OCI-LY1 (cell line): ENCODE results near the gene KRTAP19-7.

Source experiments
- H2AFZ ChIP-seq: fragments of 200-600 bp; sonication (generic), shearing (Covaris generic); 2 replicates; pipeline ENCODE4 v1.6.0; 2014; ENCODE audit warnings: antibody characterized with exemption, mild to moderate bottlenecking, low read length
- H3F3A ChIP-seq: fragments of 200-600 bp; sonication (generic), shearing (Covaris generic); 2 replicates; pipeline ENCODE4 v1.6.0; 2014; ENCODE audit warnings: mild to moderate bottlenecking, antibody characterized with exemption, low read length, moderate library complexity; ENCODE audit not compliant: insufficient read depth
- H3K27ac ChIP-seq: fragments of 200-600 bp; sonication (generic); 2 replicates; pipeline ENCODE4 v1.5.1; 2014; ENCODE audit warnings: low read length, mixed run types, mild to moderate bottlenecking, low read depth; ENCODE audit not compliant: poor library complexity, severe bottlenecking
- H3K27me3 ChIP-seq: fragments of 200-600 bp; sonication (generic); 2 replicates; pipeline ENCODE4 v1.6.0; 2014; ENCODE audit warnings: antibody characterized with exemption, mild to moderate bottlenecking, low read length, moderate library complexity; ENCODE audit not compliant: insufficient read depth
- H3K36me3 ChIP-seq: fragments of 200-600 bp; sonication (generic); 2 replicates; pipeline ENCODE4 v1.6.1; 2014; ENCODE audit warnings: mild to moderate bottlenecking, antibody characterized with exemption, low read length, moderate library complexity, mixed read lengths; ENCODE audit not compliant: insufficient read depth
- H3K4me1 ChIP-seq: fragments of 200-600 bp; sonication (generic); 2 replicates; pipeline ENCODE4 v1.5.1; 2014; ENCODE audit warnings: mild to moderate bottlenecking, low read length, moderate library complexity; ENCODE audit not compliant: insufficient read depth, severe bottlenecking
- H3K4me2 ChIP-seq: fragments of 200-600 bp; sonication (generic), shearing (Covaris generic); 2 replicates; pipeline ENCODE4 v1.6.1; 2014; ENCODE audit warnings: low read length
- H3K4me3 ChIP-seq: fragments of 200-600 bp; sonication (generic); 2 replicates; pipeline ENCODE4 v1.5.1; 2014; ENCODE audit warnings: low read length, low read depth, mild to moderate bottlenecking, mixed read lengths; ENCODE audit not compliant: poor library complexity, severe bottlenecking
- H3K79me2 ChIP-seq: fragments of 200-600 bp; shearing (Covaris generic); 2 replicates; pipeline ENCODE4 v1.6.1; 2016; ENCODE audit warnings: mixed run types, low read length, mixed read lengths; ENCODE audit not compliant: insufficient read depth
- H3K9ac ChIP-seq: fragments of 200-600 bp; sonication (generic), shearing (Covaris generic); 2 replicates; pipeline ENCODE4 v1.6.1; 2014; ENCODE audit warnings: mild to moderate bottlenecking, low read length, mixed read lengths
- H3K9me2 ChIP-seq: fragments of 200-600 bp; sonication (generic), shearing (Covaris generic); 2 replicates; pipeline ENCODE4 v1.6.1; 2014; ENCODE audit warnings: low read depth, mild to moderate bottlenecking, low read length, mixed read lengths
- H3K9me3 ChIP-seq: fragments of 200-600 bp; shearing (Covaris generic); 2 replicates; pipeline ENCODE4 v1.6.1; 2014; ENCODE audit warnings: low read length, mixed read lengths
- H4K20me1 ChIP-seq: fragments of 200-600 bp; sonication (generic), shearing (Covaris generic); 2 replicates; pipeline ENCODE4 v1.6.0; 2016; ENCODE audit warnings: mild to moderate bottlenecking, low read length; ENCODE audit not compliant: insufficient read depth
- CTCF ChIP-seq: fragments of 200-600 bp; sonication (generic), shearing (Covaris generic); IDR thresholded peaks from 2 replicates; pipeline ENCODE4 v1.5.1; 2017; ENCODE audit warnings: mild to moderate bottlenecking, antibody characterized with exemption, low read length, moderate library complexity, mixed read lengths
- EZH2 ChIP-seq: fragments of 200-600 bp; sonication (generic), shearing (Covaris generic); IDR thresholded peaks from 2 replicates; pipeline ENCODE4 v1.8.0; 2017; ENCODE audit warnings: borderline replicate concordance, mixed run types, mild to moderate bottlenecking, antibody characterized with exemption, low read length, moderate library complexity, mixed read lengths

KRTAP19-7 gene

GRCh38 chr21:30582870-30583269 lies 21.8 kb upstream of the KRTAP19-7 start:
- Histone ChIP-seq H3K27ac (no peak overlapping the region), H3K4me1 (no peaks in the 10 kb centered on the region), H3K27me3 (no peaks in the 10 kb centered on the region), H3K9me3 (no peaks in the 10 kb centered on the region), H3K4me3 (no peak overlapping the region), H3K9ac (no peak overlapping the region), H3F3A (no peaks in the 10 kb centered on the region), H3K79me2 (no peaks in the 10 kb centered on the region), H2AFZ (no peak overlapping the region), H3K4me2 (no peak overlapping the region), H3K36me3 (no peaks in the 10 kb centered on the region), H4K20me1 (no peaks in the 10 kb centered on the region), H3K9me2 (no peaks in the 10 kb centered on the region)
- TF ChIP-seq EZH2, result no peak
- TF ChIP-seq CTCF, result no peak

- H3K27ac ChIP-seq, result no peak overlapping the region
- H3K4me1 ChIP-seq, result no peaks in the 10 kb centered on the region
These were observed 19.0 kb upstream of the KRTAP19-7 start for GRCh38 chr21:30580132-30580531.

GRCh38 chr21:30579346-30579745 lies 18.2 kb upstream of the KRTAP19-7 start:
- H3K9me3 ChIP-seq, result no peaks in the 10 kb centered on the region
- H4K20me1 ChIP-seq, result no peaks in the 10 kb centered on the region
- no peaks in the 10 kb centered on the region for H3F3A ChIP-seq
- H3K36me3 ChIP-seq, result no peaks in the 10 kb centered on the region
- no peak overlapping the region for H3K4me3 ChIP-seq
- no peaks in the 10 kb centered on the region for H3K79me2 ChIP-seq
- no peak for TF ChIP-seq EZH2
- TF ChIP-seq CTCF, result no peak
- no peaks in the 10 kb centered on the region for H3K9me2 ChIP-seq
- no peak overlapping the region for H2AFZ ChIP-seq
- no peaks in the 10 kb centered on the region for H3K4me1 ChIP-seq
- H3K4me2 ChIP-seq, result no peak overlapping the region
- H3K27ac ChIP-seq, result no peak overlapping the region
- H3K9ac ChIP-seq, result no peak overlapping the region
- H3K27me3 ChIP-seq, result no peaks in the 10 kb centered on the region

More at GRCh38 chr21:30580132-30580531, 19.0 kb upstream of the KRTAP19-7 start:
- H3K27me3 ChIP-seq, result no peaks in the 10 kb centered on the region
- H3K79me2 ChIP-seq, result no peaks in the 10 kb centered on the region
- no peaks in the 10 kb centered on the region for H3K36me3 ChIP-seq
- no peak for TF ChIP-seq CTCF
- no peak for TF ChIP-seq EZH2
- no peaks in the 10 kb centered on the region for H4K20me1 ChIP-seq
- no peaks in the 10 kb centered on the region for H3K9me3 ChIP-seq
- H3F3A ChIP-seq, result no peaks in the 10 kb centered on the region
- H2AFZ ChIP-seq, result no peak overlapping the region
- no peak overlapping the region for H3K4me3 ChIP-seq
- no peak overlapping the region for H3K4me2 ChIP-seq
- no peaks in the 10 kb centered on the region for H3K9me2 ChIP-seq
- no peak overlapping the region for H3K9ac ChIP-seq
